ENCODE data around the gene KRT25.

KRT25 gene

DNA sequence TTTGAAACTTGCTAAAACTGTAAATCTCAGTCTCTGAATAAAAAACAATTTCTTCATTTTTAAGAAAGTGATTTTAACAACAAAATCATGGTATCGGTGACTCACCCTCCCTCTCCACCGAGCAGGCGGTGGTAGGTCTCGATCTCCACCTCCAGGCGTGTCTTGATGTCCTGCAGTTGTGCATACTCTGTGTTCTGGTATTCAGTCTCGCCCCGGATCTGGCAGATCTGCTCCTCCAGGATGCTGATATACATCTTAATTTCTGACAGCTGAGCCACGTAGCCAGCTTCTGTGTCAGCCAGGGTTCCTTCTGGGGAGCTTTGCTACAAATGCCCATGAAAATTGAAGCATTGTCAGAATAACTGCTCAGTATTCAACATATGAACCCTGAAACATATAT is 36.2 kb downstream of the KRT25 start:
- Histone ChIP-seq H3K9ac (ENCODE audit: low read depth, low read length) (no peak overlapping the region), H3K4me3 (ENCODE audit: low read length) (no peak overlapping the region), H3K9me3 (replicated peaks; ENCODE audit: low read length) (no peaks in the 10 kb centered on the region), H3K4me2 (ENCODE audit: low read length) (no peak overlapping the region), H3K36me3 (ENCODE audit: insufficient read depth, low read length) (no peaks in the 10 kb centered on the region), H3K4me1 (ENCODE audit: control insufficient read depth, insufficient read depth, low read length) (no peaks in the 10 kb centered on the region), H3K27me3 (ENCODE audit: control insufficient read depth, insufficient read depth, low read length) (peaks cover 66% of the 10 kb centered on the region)

DNA sequence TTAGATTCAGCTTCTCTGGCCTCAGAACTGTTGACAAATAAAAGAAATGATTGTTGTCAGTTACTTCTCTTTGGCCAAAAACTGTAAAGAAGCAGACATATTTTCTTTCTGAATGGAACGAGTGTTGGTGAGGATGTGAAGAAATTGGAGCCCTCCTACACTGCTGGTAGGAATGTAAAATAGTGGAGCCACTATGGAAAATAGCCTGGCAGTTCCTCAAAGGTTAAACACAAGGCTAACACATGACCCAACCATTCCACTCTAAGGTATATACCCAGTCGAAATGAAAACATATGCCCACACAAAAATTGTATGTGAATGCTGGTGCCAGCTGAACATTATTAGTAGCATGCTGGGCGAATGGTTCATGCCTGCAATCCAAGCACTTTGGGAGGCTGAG is 37.4 kb downstream of the KRT25 start:
- Histone ChIP-seq H3K4me3 (ENCODE audit: low read length) (no peak overlapping the region), H3K36me3 (ENCODE audit: insufficient read depth, low read length) (no peaks in the 10 kb centered on the region), H3K9ac (ENCODE audit: low read depth, low read length) (no peak overlapping the region), H3K9me3 (replicated peaks; ENCODE audit: low read length) (no peaks in the 10 kb centered on the region), H3K4me2 (ENCODE audit: low read length) (no peak overlapping the region), H3K27me3 (ENCODE audit: control insufficient read depth, insufficient read depth, low read length) (peaks cover 72% of the 10 kb centered on the region), H3K4me1 (ENCODE audit: control insufficient read depth, insufficient read depth, low read length) (no peaks in the 10 kb centered on the region)

DNA sequence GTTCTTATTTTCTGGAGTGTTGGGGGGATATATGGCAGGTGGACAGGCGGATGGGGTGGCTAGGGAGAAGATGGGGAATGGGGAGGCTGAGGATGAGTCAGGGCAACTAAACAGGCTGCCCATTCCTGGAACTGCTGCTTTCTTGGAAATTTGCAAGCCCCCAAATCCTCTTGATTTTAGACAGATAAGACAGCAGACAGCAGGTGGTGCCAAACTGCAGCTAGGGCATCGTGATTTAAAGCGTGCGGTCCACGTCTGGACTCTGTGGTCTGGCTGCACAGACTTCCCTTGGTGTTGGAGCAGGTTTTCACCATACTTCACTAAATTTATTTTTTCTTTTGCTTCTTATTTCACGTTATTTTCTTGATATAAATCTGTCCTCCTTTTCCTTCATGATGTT is 40.7 kb downstream of the KRT25 start:
- Histone ChIP-seq H3K9me3 (replicated peaks; ENCODE audit: low read length) (no peaks in the 10 kb centered on the region), H3K9ac (ENCODE audit: low read depth, low read length) (no peak overlapping the region), H3K4me2 (ENCODE audit: low read length) (no peak overlapping the region), H3K4me1 (ENCODE audit: control insufficient read depth, insufficient read depth, low read length) (no peaks in the 10 kb centered on the region), H3K36me3 (ENCODE audit: insufficient read depth, low read length) (no peaks in the 10 kb centered on the region), H3K27me3 (ENCODE audit: control insufficient read depth, insufficient read depth, low read length) (peaks cover 77% of the 10 kb centered on the region), H3K4me3 (ENCODE audit: low read length) (no peak overlapping the region)

DNA sequence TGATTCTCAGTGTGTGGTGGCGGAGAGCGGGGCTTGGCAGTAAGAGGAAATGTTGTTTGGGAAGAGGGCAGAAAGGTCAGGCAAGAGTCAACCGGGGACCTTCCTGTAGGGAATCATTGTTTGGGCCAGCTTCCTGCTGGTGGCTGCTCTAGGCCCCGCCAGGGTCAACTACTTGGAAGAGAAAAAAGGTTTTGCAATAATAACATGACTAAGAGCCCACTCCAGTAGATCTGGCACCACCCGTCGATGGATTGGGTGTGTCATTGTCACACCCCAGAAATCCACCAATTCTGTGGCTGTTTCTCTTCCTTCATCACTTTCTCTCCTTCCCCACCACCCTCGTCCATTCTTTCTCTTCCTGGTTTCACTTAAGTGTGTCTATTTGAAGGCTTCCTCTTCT is 47.4 kb downstream of the KRT25 start:
- H3K27me3 ChIP-seq (ENCODE audit: control insufficient read depth, insufficient read depth, low read length) = peaks cover 52% of the 10 kb centered on the region
- H3K9ac ChIP-seq (ENCODE audit: low read depth, low read length) = no peak overlapping the region
- H3K9me3 ChIP-seq (replicated peaks; ENCODE audit: low read length) = no peaks in the 10 kb centered on the region
- H3K4me1 ChIP-seq (ENCODE audit: control insufficient read depth, insufficient read depth, low read length) = no peaks in the 10 kb centered on the region
- H3K4me3 ChIP-seq (ENCODE audit: low read length) = no peak overlapping the region
- no peak overlapping the region for H3K4me2 ChIP-seq (ENCODE audit: low read length)
- H3K36me3 ChIP-seq (ENCODE audit: insufficient read depth, low read length) = no peaks in the 10 kb centered on the region

DNA sequence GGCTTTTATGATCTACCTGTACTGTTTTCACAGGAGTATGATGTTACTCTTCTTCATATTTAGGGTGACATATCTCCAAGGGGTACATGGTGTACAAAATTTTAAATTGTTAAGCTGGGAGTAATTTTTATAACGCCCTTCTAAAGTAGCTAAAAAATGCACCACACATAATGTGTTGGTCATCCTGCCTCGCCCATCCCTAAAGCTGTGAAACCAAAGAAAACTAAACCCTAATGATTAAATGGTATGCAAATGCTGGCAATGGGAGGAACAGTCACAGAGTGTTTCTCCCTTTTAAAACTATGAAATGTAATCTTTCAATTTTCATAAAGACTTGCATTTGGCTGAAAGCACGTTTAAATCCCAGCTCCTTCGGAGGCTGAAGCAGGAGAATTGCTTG is 49.5 kb downstream of the KRT25 start:
- no peak overlapping the region for H3K9ac ChIP-seq (ENCODE audit: low read depth, low read length)
- peaks cover 56% of the 10 kb centered on the region for H3K27me3 ChIP-seq (ENCODE audit: control insufficient read depth, insufficient read depth, low read length)
- no peaks in the 10 kb centered on the region for H3K36me3 ChIP-seq (ENCODE audit: insufficient read depth, low read length)
- no peak overlapping the region for H3K4me3 ChIP-seq (ENCODE audit: low read length)
- no peaks in the 10 kb centered on the region for H3K9me3 ChIP-seq (replicated peaks; ENCODE audit: low read length)
- H3K4me1 ChIP-seq (ENCODE audit: control insufficient read depth, insufficient read depth, low read length) = no peaks in the 10 kb centered on the region
- no peak overlapping the region for H3K4me2 ChIP-seq (ENCODE audit: low read length)

DNA sequence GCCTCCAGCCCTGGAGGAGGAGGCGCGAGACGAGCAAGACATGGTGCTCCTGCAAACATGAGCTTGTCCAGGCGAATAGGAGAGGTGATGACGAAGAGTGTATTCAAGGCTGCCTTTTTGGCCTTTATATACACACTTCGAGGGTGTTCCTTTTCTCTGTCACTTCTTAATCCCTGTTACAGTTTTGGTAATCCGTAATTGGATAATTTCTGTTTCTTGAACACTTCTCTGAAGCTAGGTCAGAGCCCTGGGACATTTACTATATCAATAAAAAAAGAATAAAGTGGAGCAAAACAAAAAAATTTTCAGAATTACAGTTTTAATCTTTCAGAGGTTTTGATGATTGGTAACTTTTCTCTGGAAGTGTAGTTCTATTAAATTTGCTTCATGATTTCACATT is 51.5 kb downstream of the KRT25 start, which contains the start of gene KRT24:
TSS of gene KRT24 (minus strand) at position 101 of the 400 bp plus-strand sequence. CDS start at position 42, 59 bp downstream.
- no peaks in the 10 kb centered on the region for H3K9me3 ChIP-seq (replicated peaks; ENCODE audit: low read length)
- no peaks in the 10 kb centered on the region for H3K36me3 ChIP-seq (ENCODE audit: insufficient read depth, low read length)
- no peak within 1 kb of the TSS for H3K9ac ChIP-seq (ENCODE audit: low read depth, low read length)
- peaks cover 66% of the 10 kb centered on the region for H3K27me3 ChIP-seq (ENCODE audit: control insufficient read depth, insufficient read depth, low read length)
- no peaks in the 10 kb centered on the region for H3K4me1 ChIP-seq (ENCODE audit: control insufficient read depth, insufficient read depth, low read length)
- H3K4me3 ChIP-seq (ENCODE audit: low read length) = no peak within 1 kb of the TSS
- H3K4me2 ChIP-seq (ENCODE audit: low read length) = no peak within 1 kb of the TSS

DNA sequence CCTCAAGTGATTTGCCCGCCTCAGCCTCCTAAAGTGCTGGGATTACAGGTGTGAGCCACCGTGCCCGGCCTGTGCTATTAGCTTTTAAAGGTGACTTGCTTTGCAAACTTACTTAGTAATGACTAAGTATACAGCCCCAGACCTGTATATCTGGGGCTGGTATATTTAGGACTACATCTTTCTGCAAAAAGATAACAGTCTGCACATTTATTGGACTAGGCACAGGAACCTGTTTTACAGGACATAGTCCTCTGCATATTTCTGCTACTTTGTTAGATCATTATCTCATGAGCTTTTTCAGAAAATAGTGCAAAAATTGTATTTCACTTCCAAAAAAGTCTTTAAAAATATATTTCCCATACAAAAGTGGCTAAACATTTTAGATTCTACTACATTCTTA is 52.9 kb downstream of the KRT25 start:
- no peak overlapping the region for H3K4me2 ChIP-seq (ENCODE audit: low read length)
- no peaks in the 10 kb centered on the region for H3K36me3 ChIP-seq (ENCODE audit: insufficient read depth, low read length)
- no peak overlapping the region for H3K9ac ChIP-seq (ENCODE audit: low read depth, low read length)
- no peak overlapping the region for H3K4me3 ChIP-seq (ENCODE audit: low read length)
- peaks cover 77% of the 10 kb centered on the region for H3K27me3 ChIP-seq (ENCODE audit: control insufficient read depth, insufficient read depth, low read length)
- no peaks in the 10 kb centered on the region for H3K9me3 ChIP-seq (replicated peaks; ENCODE audit: low read length)
- H3K4me1 ChIP-seq (ENCODE audit: control insufficient read depth, insufficient read depth, low read length) = no peaks in the 10 kb centered on the region

DNA sequence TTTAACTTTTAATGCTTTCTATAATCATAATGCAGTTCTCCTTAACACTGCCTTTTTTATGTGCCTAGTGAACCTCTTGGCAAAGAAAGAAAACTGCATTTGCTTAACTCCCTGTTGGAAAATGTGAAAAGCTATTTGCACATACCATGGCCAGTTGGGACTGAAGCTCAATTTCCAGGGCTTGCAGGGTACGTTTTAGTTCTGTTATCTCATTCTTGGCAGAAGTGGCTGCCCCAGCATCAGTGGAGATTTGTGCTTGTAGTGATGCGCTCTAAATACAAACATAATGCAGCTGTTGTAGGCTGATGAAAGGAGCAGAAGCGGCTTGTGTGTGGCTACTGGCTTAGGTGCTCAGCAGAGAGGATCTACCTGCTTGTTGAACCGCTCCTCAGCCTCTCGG is 55.3 kb downstream of the KRT25 start:
- peaks cover 87% of the 10 kb centered on the region for H3K27me3 ChIP-seq (ENCODE audit: control insufficient read depth, insufficient read depth, low read length)
- no peaks in the 10 kb centered on the region for H3K4me1 ChIP-seq (ENCODE audit: control insufficient read depth, insufficient read depth, low read length)
- H3K36me3 ChIP-seq (ENCODE audit: insufficient read depth, low read length) = no peaks in the 10 kb centered on the region
- H3K4me3 ChIP-seq (ENCODE audit: low read length) = no peak overlapping the region
- no peaks in the 10 kb centered on the region for H3K9me3 ChIP-seq (replicated peaks; ENCODE audit: low read length)
- H3K4me2 ChIP-seq (ENCODE audit: low read length) = no peak overlapping the region
- H3K9ac ChIP-seq (ENCODE audit: low read depth, low read length) = no peak overlapping the region

DNA sequence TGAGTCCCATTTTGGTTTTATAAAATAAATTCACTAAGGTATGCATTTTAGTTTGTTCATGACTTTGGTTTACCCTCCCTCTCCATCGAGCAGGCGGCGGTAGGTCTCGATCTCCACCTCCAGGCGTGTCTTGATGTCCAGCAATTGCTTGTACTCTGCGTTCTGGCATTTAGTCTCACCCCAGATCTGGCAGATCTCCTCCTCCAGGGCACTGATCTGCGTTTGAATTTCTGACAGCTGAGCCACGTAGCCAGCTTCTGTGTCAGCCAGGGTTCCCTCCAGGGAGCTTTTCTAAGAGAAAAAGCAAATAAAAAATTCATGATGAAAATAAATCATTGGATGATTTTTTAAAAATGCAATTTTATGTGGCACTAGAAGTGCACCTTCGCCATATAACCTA is 55.8 kb downstream of the KRT25 start:
- Histone ChIP-seq H3K27me3 (ENCODE audit: control insufficient read depth, insufficient read depth, low read length) (peaks cover 84% of the 10 kb centered on the region), H3K4me3 (ENCODE audit: low read length) (no peak overlapping the region), H3K36me3 (ENCODE audit: insufficient read depth, low read length) (no peaks in the 10 kb centered on the region)

More for the DNA sequence above, 55.8 kb downstream of the KRT25 start:
- no peak overlapping the region for H3K4me2 ChIP-seq (ENCODE audit: low read length)
- H3K4me1 ChIP-seq (ENCODE audit: control insufficient read depth, insufficient read depth, low read length) = no peaks in the 10 kb centered on the region
- H3K9ac ChIP-seq (ENCODE audit: low read depth, low read length) = no peak overlapping the region
- no peaks in the 10 kb centered on the region for H3K9me3 ChIP-seq (replicated peaks; ENCODE audit: low read length)

Data from skeletal muscle satellite cell (primary cell).